ENCODE data around the gene CAMK1D.

CAMK1D gene

DNA sequence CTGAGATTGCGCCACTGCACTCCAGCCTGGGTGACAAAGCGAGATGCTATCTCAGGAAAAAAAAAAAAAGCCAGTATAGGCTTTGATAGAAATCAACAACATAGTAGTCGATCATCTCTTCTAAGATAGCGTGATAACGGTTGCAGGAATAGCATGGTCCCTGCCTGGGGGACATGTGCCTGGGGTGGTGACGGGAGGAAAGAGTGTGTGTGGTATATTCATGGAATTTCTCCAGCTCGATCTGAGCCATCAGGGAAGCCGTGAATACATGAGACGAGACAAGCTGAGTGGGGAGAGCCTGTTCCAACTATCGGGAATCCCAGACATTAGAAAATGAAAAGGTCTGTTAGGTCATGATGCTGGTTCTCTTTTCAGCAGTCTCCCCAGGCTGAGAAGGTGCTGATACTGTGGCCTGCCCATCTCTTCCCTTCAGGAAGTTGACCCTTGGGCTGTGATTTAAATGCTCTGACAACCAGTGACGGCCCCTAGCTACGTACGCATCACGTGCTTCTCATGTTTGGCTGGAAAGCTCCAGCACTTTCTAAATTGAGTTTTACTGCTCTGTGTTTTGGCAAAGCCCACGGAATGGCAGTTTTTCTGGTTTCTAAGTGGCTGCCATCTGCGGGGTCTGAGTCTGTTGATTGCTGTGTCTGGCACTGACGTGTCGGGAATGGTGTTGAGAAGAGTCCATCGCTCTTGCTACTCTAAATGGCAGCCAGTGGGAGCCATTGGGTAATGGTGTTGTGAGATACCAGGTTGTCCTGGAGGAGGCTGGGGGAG is 422.8 kb downstream of the CAMK1D start:
- WGBS (ENCODE audit: extremely low coverage, insufficient coverage, low lambda C conversion rate), result no CpG with 5 or more reads among the region's 19 CpGs

DNA sequence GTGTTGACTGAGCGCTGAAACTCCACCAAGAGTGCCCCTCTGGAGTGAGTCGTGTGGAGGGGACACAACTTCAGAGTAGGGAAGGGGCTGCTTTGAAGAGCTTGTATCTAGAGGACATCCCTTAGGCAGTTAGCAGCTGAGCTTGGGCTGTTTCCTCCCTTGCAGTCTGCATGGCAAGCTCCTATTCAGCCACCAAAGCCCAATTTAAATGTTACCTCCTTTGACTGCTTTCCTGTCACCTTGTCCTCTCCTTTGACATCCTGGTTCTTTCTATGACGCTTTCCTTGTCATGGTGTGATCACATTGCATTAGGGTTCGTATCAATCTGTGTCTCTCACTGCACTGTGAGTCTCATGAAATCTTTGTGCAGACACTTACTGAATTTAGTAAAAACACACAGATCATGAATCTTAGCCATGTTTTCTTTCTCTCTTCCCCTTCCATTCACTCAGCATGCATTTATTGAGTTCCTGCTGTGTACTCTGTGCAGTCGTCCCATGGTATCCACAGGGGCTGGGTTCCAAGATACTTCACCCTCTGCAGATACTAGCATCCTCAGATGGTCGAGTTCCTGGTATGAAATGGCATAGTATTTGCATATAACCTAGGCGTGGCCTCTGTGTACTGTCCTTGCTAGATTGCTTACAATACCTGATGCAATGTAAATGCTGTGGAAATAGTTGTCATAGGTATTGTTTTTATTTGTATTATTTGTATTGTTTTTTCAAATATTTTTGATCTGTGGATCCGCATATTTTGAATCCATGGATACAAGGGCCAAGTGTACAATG is 423.6 kb downstream of the CAMK1D start:
- Histone ChIP-seq H3K23ac (ENCODE audit: low read length) (no peak overlapping the region), H3K18ac (ENCODE audit: low read length) (no peak overlapping the region), H3K36me3 (ENCODE audit: control insufficient read depth, insufficient read depth, low read length) (no peaks in the 10 kb centered on the region), H2AK5ac (ENCODE audit: low read length) (no peak overlapping the region), H3K9ac (ENCODE audit: low read length) (no peak overlapping the region), H3K4me1 (ENCODE audit: control insufficient read depth, low read depth, low read length) (no peaks in the 10 kb centered on the region), H3K27ac (ENCODE audit: low read depth, low read length) (no peak overlapping the region), H2BK120ac (ENCODE audit: low read depth, low read length) (no peak overlapping the region), H2BK5ac (ENCODE audit: low read length) (no peak overlapping the region), H3K27me3 (ENCODE audit: insufficient read depth, low read length, poor library complexity) (no peaks in the 10 kb centered on the region), H4K8ac (ENCODE audit: low read depth, low read length) (no peak overlapping the region), H3K4ac (ENCODE audit: low read depth, low read length) (no peak overlapping the region), H3K79me1 (ENCODE audit: low read length) (no peaks in the 10 kb centered on the region), H3K4me2 (ENCODE audit: low read length) (no peak overlapping the region), H3K79me2 (ENCODE audit: control insufficient read depth, insufficient read depth, low read length) (no peaks in the 10 kb centered on the region), H2BK15ac (replicated peaks; ENCODE audit: low read depth) (no peak overlapping the region), H3K4me3 (ENCODE audit: low read length) (no peak overlapping the region), H4K5ac (ENCODE audit: low read length) (no peak overlapping the region), H3K56ac (ENCODE audit: low read length) (no peak overlapping the region)
- no peak for DNase-seq
- no CpG with 5 or more reads among the region's 8 CpGs for WGBS (ENCODE audit: extremely low coverage, insufficient coverage, low lambda C conversion rate)

More for the DNA sequence above, 422.8 kb downstream of the CAMK1D start:
- Histone ChIP-seq H3K4me2 (ENCODE audit: low read length) (no peak overlapping the region), H4K5ac (ENCODE audit: low read length) (no peak overlapping the region), H3K4me3 (ENCODE audit: low read length) (no peak overlapping the region), H3K4ac (ENCODE audit: low read depth, low read length) (no peak overlapping the region), H3K36me3 (ENCODE audit: control insufficient read depth, insufficient read depth, low read length) (no peaks in the 10 kb centered on the region), H2BK120ac (ENCODE audit: low read depth, low read length) (no peak overlapping the region), H3K23ac (ENCODE audit: low read length) (no peak overlapping the region), H3K79me2 (ENCODE audit: control insufficient read depth, insufficient read depth, low read length) (no peaks in the 10 kb centered on the region), H3K27ac (ENCODE audit: low read depth, low read length) (no peak overlapping the region), H4K8ac (ENCODE audit: low read depth, low read length) (no peak overlapping the region), H3K79me1 (ENCODE audit: low read length) (no peaks in the 10 kb centered on the region), H3K4me1 (ENCODE audit: control insufficient read depth, low read depth, low read length) (no peaks in the 10 kb centered on the region), H3K9ac (ENCODE audit: low read length) (no peak overlapping the region), H2AK5ac (ENCODE audit: low read length) (no peak overlapping the region), H2BK15ac (replicated peaks; ENCODE audit: low read depth) (no peak overlapping the region), H3K27me3 (ENCODE audit: insufficient read depth, low read length, poor library complexity) (no peaks in the 10 kb centered on the region), H2BK5ac (ENCODE audit: low read length) (no peak overlapping the region), H3K18ac (ENCODE audit: low read length) (no peak overlapping the region), H3K56ac (ENCODE audit: low read length) (no peak overlapping the region)
- DNase-seq, result peak; percentile 56

DNA sequence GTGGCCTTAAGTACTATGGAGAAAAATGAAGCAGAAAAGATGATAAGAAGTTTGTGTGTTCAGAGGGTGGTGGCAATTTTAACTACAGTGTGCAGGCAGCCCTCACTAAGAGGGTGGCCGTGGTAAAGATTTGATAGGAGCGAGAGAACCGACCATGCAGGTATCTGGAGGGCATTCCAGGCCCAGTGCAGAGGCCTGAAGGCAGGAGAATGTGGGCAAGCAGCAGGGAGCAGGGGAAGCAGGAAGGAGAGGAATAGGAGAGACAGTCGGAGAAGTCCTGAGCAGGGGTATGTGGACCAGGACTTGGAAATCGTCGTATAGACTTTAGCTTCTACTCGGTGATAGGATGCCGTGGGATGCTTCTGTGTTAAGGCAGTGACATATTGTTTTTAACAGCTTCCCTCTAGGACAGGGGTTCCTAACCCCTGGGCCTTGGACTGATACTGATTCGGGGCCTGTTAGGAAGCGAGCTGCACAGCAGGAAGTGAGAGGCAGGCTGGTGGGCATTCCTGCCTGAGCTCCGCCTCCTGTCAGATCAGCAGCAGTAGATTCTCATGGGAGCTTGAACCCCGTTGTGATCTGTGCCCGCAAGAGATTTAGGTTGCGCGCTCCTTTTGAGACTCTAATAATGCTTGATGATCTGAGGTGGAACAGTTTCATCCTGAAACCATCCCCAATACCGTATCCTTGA is 425.0 kb downstream of the CAMK1D start:
- Histone ChIP-seq H3K27me3 (ENCODE audit: insufficient read depth, low read length, poor library complexity) (no peaks in the 10 kb centered on the region), H3K9ac (ENCODE audit: low read length) (no peak overlapping the region), H4K5ac (ENCODE audit: low read length) (no peak overlapping the region), H3K4me1 (ENCODE audit: control insufficient read depth, low read depth, low read length) (no peaks in the 10 kb centered on the region), H3K18ac (ENCODE audit: low read length) (no peak overlapping the region), H3K4me3 (ENCODE audit: low read length) (no peak overlapping the region), H2AK5ac (ENCODE audit: low read length) (no peak overlapping the region), H3K4me2 (ENCODE audit: low read length) (no peak overlapping the region), H4K8ac (ENCODE audit: low read depth, low read length) (no peak overlapping the region), H2BK120ac (ENCODE audit: low read depth, low read length) (no peak overlapping the region), H3K27ac (ENCODE audit: low read depth, low read length) (no peak overlapping the region), H3K56ac (ENCODE audit: low read length) (no peak overlapping the region), H3K79me1 (ENCODE audit: low read length) (no peaks in the 10 kb centered on the region), H2BK15ac (replicated peaks; ENCODE audit: low read depth) (no peak overlapping the region), H3K79me2 (ENCODE audit: control insufficient read depth, insufficient read depth, low read length) (no peaks in the 10 kb centered on the region), H3K23ac (ENCODE audit: low read length) (no peak overlapping the region), H3K36me3 (ENCODE audit: control insufficient read depth, insufficient read depth, low read length) (no peaks in the 10 kb centered on the region), H3K4ac (ENCODE audit: low read depth, low read length) (no peak overlapping the region), H2BK5ac (ENCODE audit: low read length) (no peak overlapping the region)
- DNase-seq, result peak; percentile 75
- WGBS (ENCODE audit: extremely low coverage, insufficient coverage, low lambda C conversion rate), result no CpG with 5 or more reads among the region's 16 CpGs

DNA sequence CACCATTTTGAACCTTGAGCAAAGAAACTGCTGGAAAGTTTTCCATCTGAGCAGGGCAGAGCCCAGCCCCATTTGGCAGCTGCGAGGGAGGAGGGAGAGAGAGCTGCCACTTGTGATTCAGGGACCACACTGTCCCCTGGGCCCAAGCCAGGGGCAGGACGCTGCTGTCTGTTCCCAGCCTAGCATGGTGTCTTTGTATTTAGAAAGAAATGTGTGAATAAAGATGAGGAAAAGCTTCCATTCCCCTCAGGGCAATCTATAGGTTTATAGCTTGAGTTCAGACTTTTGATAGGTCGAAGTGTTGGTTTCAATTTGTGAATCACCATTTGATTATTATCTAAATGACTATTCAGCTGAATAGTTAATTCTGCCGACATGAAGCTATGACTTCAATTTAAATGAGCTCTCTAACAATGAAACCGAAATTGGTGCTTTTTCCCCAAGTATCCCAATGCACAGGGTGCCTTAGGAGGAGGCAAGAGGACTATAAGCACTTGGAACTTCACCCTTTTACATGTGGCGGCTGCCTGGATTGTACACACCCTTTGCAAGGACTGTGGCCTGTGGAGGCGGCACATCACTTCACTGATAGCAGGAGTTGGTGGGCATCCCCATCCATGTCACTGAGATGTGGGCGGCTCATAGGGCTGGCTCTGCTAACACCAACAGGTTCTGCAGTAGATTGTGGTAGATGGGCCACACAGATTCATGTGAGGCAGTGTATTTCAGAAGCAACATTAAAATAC is 428.7 kb downstream of the CAMK1D start:
- H2BK120ac ChIP-seq (ENCODE audit: low read depth, low read length), result no peak overlapping the region
- no peaks in the 10 kb centered on the region for H3K79me2 ChIP-seq (ENCODE audit: control insufficient read depth, insufficient read depth, low read length)
- H3K9ac ChIP-seq (ENCODE audit: low read length), result no peak overlapping the region
- H3K23ac ChIP-seq (ENCODE audit: low read length), result no peak overlapping the region
- no peaks in the 10 kb centered on the region for H3K4me1 ChIP-seq (ENCODE audit: control insufficient read depth, low read depth, low read length)
- no peak for DNase-seq
- H4K8ac ChIP-seq (ENCODE audit: low read depth, low read length), result no peak overlapping the region
- H3K27ac ChIP-seq (ENCODE audit: low read depth, low read length), result no peak overlapping the region
- H2AK5ac ChIP-seq (ENCODE audit: low read length), result no peak overlapping the region
- no peak overlapping the region for H3K4ac ChIP-seq (ENCODE audit: low read depth, low read length)
- H3K27me3 ChIP-seq (ENCODE audit: insufficient read depth, low read length, poor library complexity), result no peaks in the 10 kb centered on the region
- no CpG with 5 or more reads among the region's 8 CpGs for WGBS (ENCODE audit: extremely low coverage, insufficient coverage, low lambda C conversion rate)
- H3K18ac ChIP-seq (ENCODE audit: low read length), result no peak overlapping the region
- H3K36me3 ChIP-seq (ENCODE audit: control insufficient read depth, insufficient read depth, low read length), result no peaks in the 10 kb centered on the region
- H2BK15ac ChIP-seq (replicated peaks; ENCODE audit: low read depth), result no peak overlapping the region
- H3K4me3 ChIP-seq (ENCODE audit: low read length), result no peak overlapping the region
- no peak overlapping the region for H3K4me2 ChIP-seq (ENCODE audit: low read length)
- no peak overlapping the region for H3K56ac ChIP-seq (ENCODE audit: low read length)
- H2BK5ac ChIP-seq (ENCODE audit: low read length), result no peak overlapping the region
- no peaks in the 10 kb centered on the region for H3K79me1 ChIP-seq (ENCODE audit: low read length)
- no peak overlapping the region for H4K5ac ChIP-seq (ENCODE audit: low read length)

DNA sequence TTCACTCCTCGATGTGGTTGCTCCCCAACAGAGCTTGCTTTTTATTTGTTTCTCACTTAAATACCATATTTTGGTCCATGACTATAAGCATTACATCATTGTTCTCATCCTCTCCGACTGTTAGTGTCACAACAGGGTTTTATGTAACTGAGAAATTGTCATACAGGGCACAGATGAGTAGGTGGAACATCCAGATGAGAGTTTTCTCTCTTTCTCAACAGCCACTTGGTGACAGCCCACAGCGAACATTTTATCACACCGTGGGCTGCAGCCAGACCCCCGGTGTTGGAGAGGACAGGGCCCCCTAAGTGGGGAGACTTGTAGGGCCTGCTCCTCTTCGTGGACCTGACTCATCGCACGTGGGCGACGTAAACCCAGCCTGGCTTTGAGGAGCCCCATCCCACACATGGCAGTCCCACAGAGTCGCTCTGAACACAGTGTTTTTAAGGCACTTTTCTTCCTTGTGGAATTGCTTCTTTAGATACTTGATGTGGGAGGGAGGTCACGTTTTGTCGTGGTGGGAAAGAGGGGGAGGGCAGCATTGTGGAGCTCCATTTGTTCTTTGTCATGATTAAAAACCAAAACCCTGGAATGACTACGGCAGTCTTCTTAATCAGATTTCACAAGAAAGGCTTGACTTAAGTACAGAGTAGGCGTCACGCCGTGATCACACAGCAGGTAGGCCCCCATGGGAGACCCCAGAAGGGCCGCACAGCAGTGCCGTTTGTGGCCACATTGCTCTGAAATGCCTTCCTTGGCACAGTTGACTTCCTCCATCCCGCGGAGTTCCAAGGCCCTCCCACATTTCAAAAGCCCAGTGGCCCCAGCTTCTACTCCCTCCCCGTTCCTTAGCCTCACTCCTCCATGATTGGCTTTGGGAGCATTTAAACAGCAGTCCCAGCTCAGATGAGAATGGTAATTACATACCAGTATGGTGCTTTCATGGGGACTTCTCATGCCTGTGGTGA is 431.6 kb downstream of the CAMK1D start:
- H3K36me3 ChIP-seq (ENCODE audit: control insufficient read depth, insufficient read depth, low read length), result no peaks in the 10 kb centered on the region
- H3K79me2 ChIP-seq (ENCODE audit: control insufficient read depth, insufficient read depth, low read length), result no peaks in the 10 kb centered on the region
- DNase-seq, result no peak
- H2BK15ac ChIP-seq (replicated peaks; ENCODE audit: low read depth), result no peak overlapping the region
- no peak overlapping the region for H2BK5ac ChIP-seq (ENCODE audit: low read length)
- H3K23ac ChIP-seq (ENCODE audit: low read length), result no peak overlapping the region
- H2BK120ac ChIP-seq (ENCODE audit: low read depth, low read length), result no peak overlapping the region
- no peak overlapping the region for H3K4me3 ChIP-seq (ENCODE audit: low read length)
- H3K4me1 ChIP-seq (ENCODE audit: control insufficient read depth, low read depth, low read length), result no peaks in the 10 kb centered on the region
- H3K18ac ChIP-seq (ENCODE audit: low read length), result no peak overlapping the region
- no CpG with 5 or more reads among the region's 22 CpGs for WGBS (ENCODE audit: extremely low coverage, insufficient coverage, low lambda C conversion rate)
- H3K27ac ChIP-seq (ENCODE audit: low read depth, low read length), result no peak overlapping the region
- H3K4me2 ChIP-seq (ENCODE audit: low read length), result no peak overlapping the region
- no peak overlapping the region for H4K5ac ChIP-seq (ENCODE audit: low read length)
- no peak overlapping the region for H3K4ac ChIP-seq (ENCODE audit: low read depth, low read length)
- no peaks in the 10 kb centered on the region for H3K27me3 ChIP-seq (ENCODE audit: insufficient read depth, low read length, poor library complexity)
- H2AK5ac ChIP-seq (ENCODE audit: low read length), result no peak overlapping the region
- no peaks in the 10 kb centered on the region for H3K79me1 ChIP-seq (ENCODE audit: low read length)
- no peak overlapping the region for H4K8ac ChIP-seq (ENCODE audit: low read depth, low read length)
- H3K9ac ChIP-seq (ENCODE audit: low read length), result no peak overlapping the region
- no peak overlapping the region for H3K56ac ChIP-seq (ENCODE audit: low read length)
